Measurements from ENCODE around the gene DRGX.

GRCh38 chr10:49444349-49444748, 48.5 kb upstream of the DRGX start:
- TF ChIP-seq CTCF (IDR thresholded peaks at IDR 0.05; ENCODE audit: poor library complexity) (no peak), EZH2phosphoT487 (IDR thresholded peaks at IDR 0.05; ENCODE audit: low read depth, severe bottlenecking, unreplicated experiment) (no peak)
